Gastrocnemius medialis (tissue), 4 donors: Measurements from ENCODE around the gene ARHGAP28. TPM values are rescaled to one million over a fixed set of nuclear protein-coding genes. Genes with fewer than 3 reads are reported as not detected.

Experiments
- ATAC-seq, 2 donors: fragments of 150-250 bp; one replicate each; pipeline ENCODE4 v1.9.1; 2016
- DNase-seq, 2 donors: peaks; one replicate each; pipeline ENCODE4 v3.0.0-alpha.2; 2019
- H3K27ac ChIP-seq, 4 donors: fragments of 200-600 bp; sonication (generic); 1 replicate in 1 of 4; 2 replicates in 3 of 4; pipeline ENCODE4 v1.5.1; 2016 to 2018; ENCODE audit warnings: mild to moderate bottlenecking in 2 of 4, moderate library complexity in 1 of 4
- H3K27me3 ChIP-seq, 3 donors: fragments of 200-600 bp; sonication (generic) in 2 of 3; 1 replicate in 1 of 3; 2 replicates in 2 of 3; pipeline versions ENCODE4 v1.5.1 to v1.6.0; 2016 to 2019; ENCODE audit warnings: mild to moderate bottlenecking in 1 of 3, moderate library complexity in 1 of 3
- H3K36me3 ChIP-seq, 2 donors: fragments of 200-600 bp; sonication (generic) in 1 of 2; one replicate each; pipeline ENCODE4 v1.5.1; 2017 to 2018
- H3K4me1 ChIP-seq, 2 donors: fragments of 200-600 bp; sonication (generic) in 1 of 2; one replicate each; pipeline ENCODE4 v1.5.1; 2016 to 2017; ENCODE audit warnings: mild to moderate bottlenecking in 2 of 2
- H3K4me3 ChIP-seq, 4 donors: fragments of 200-600 bp; sonication (generic) in 3 of 4; 1 replicate in 1 of 4; 2 replicates in 3 of 4; pipeline ENCODE4 v1.5.1; 2016 to 2019; ENCODE audit warnings: mild to moderate bottlenecking in 2 of 4
- H3K9me3 ChIP-seq, 3 donors: fragments of 200-600 bp; sonication (generic) in 2 of 3; 1 replicate in 1 of 3; 2 replicates in 2 of 3; pipeline ENCODE4 v1.5.1; 2016 to 2019
- POLR2A ChIP-seq, 2 donors: fragments of 450-650 bp; IDR thresholded peaks; one replicate each; pipeline ENCODE4 v1.6.1; 2017; ENCODE audit warnings: antibody characterized with exemption in 2 of 2, mild to moderate bottlenecking in 2 of 2, moderate library complexity in 2 of 2
- in situ Hi-C, 4 donors: fragments of 200-750 bp; cut with MboI; loops; one replicate each; pipeline versions ENCODE4 v1.15.0 to v1.8.0; 2017; ENCODE audit warnings: low sequenced_read_pairs in 4 of 4
- intact Hi-C: fragments of 100-400 bp; cut with DNase I; formaldehyde crosslinking; loops from one replicate; pipeline ENCODE4 v1.15.1; 2023; ENCODE audit warnings: low total_unique reads
- total RNA-seq, 4 donors: library from RNA; depleted of rRNA; stranded (reverse); fragments of >200 nt; gene quantifications; one replicate each; pipeline versions ENCODE4 v1.1.0 to v1.2.3, GENCODE V29; 2016
- TF ChIP-seq, protein P1 (sequence below), 5 experiments: fragments of 450-650 bp in 3 of 5; fragments of 200-600 bp in 2 of 5; sonication (generic) in 2 of 5; IDR thresholded peaks in 4 of 5; conservative IDR thresholded peaks in 1 of 5; 1 replicate in 4 of 5; 2 replicates in 1 of 5; pipeline ENCODE4 v1.5.1; 2016 to 2019; ENCODE audit warnings: antibody characterized with exemption in 5 of 5, mild to moderate bottlenecking in 3 of 5, moderate library complexity in 3 of 5

The ARHGAP28 gene
- total RNA-seq, 4 donors from 2014 or later: 4.6 to 17.9 (median 6.2) TPM

DNA sequence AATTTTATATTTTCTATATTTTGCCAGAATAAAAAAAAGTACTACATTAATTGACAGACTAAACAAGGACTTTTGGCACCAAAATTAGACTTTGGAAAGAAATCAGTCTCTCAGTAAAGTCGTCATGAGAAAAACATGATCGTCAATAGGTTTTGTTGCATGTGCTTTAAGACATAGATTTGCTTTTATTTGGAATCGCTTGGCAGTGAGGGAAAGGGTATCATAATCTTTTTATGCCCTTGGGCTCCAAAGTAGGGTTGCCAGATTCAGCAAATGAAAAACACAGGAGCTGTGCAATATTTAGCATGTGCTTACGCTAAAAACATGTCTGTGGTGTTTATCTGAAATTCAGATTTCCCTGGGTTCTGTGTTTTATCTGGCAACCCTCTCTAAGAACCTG, 210.5 kb downstream of the ARHGAP28 start:
- no peak for TF ChIP-seq POLR2A (IDR thresholded peaks at IDR 0.05)
- TF ChIP-seq, protein P1, sequence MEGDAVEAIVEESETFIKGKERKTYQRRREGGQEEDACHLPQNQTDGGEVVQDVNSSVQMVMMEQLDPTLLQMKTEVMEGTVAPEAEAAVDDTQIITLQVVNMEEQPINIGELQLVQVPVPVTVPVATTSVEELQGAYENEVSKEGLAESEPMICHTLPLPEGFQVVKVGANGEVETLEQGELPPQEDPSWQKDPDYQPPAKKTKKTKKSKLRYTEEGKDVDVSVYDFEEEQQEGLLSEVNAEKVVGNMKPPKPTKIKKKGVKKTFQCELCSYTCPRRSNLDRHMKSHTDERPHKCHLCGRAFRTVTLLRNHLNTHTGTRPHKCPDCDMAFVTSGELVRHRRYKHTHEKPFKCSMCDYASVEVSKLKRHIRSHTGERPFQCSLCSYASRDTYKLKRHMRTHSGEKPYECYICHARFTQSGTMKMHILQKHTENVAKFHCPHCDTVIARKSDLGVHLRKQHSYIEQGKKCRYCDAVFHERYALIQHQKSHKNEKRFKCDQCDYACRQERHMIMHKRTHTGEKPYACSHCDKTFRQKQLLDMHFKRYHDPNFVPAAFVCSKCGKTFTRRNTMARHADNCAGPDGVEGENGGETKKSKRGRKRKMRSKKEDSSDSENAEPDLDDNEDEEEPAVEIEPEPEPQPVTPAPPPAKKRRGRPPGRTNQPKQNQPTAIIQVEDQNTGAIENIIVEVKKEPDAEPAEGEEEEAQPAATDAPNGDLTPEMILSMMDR (IDR thresholded peaks at IDR 0.05 in 4 of 5, conservative IDR thresholded peaks at IDR 0.05 in 1 of 5): no peak
- H3K27ac ChIP-seq: no peak overlapping the region
- DNase-seq (no peak), ATAC-seq (no peak)
- H3K9me3 ChIP-seq: no peaks in the 10 kb centered on the region
- no peaks in the 10 kb centered on the region for H3K4me1 ChIP-seq
- intact Hi-C loops: no loop called here
- H3K4me3 ChIP-seq: no peak overlapping the region
- H3K36me3 ChIP-seq: no peaks in the 10 kb centered on the region
- in situ Hi-C loops: loop anchor here in 1 of 4 donors (10.0 kb wide), 1 partner anchor 65 kb away; no protein-coding TSS in a partner anchor
- H3K27me3 ChIP-seq: peaks cover 0 to 2% (median 0%) of the 10 kb centered on the region in 3 donors

DNA sequence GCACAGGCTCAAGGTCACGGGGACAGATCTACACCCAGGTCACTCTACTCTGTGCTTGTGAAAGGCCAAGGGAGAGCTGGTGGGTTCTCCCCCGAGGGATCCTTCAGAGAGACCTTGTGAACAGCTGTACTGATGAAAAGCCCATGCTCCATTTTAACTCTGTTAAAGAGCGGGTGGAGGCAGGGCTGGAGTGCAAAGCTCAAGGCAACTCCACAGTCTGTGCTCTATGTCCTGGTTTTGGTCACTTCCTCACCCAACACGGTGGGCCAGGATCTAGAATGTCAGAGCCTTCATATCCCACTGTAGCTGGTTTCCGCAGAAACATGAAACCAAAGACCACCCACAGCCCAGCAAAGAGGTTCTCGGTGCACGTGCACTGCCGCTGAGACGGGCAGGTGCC, 210.9 kb downstream of the ARHGAP28 start:
- no peak overlapping the region for H3K4me3 ChIP-seq
- H3K36me3 ChIP-seq: no peaks in the 10 kb centered on the region
- no peak for ATAC-seq
- peaks cover 0 to 2% (median 0%) of the 10 kb centered on the region in 3 donors for H3K27me3 ChIP-seq
- H3K4me1 ChIP-seq: no peaks in the 10 kb centered on the region
- no peaks in the 10 kb centered on the region for H3K9me3 ChIP-seq
- in situ Hi-C loops (loop anchor here in 1 of 4 donors (10.0 kb wide), 1 partner anchor 64 kb away; no protein-coding TSS in a partner anchor), intact Hi-C loops (no loop called here)
- no peak overlapping the region for H3K27ac ChIP-seq
- TF ChIP-seq, protein P1 (IDR thresholded peaks at IDR 0.05 in 4 of 5, conservative IDR thresholded peaks at IDR 0.05 in 1 of 5): no peak
- TF ChIP-seq POLR2A (IDR thresholded peaks at IDR 0.05): no peak
- no peak for DNase-seq

DNA sequence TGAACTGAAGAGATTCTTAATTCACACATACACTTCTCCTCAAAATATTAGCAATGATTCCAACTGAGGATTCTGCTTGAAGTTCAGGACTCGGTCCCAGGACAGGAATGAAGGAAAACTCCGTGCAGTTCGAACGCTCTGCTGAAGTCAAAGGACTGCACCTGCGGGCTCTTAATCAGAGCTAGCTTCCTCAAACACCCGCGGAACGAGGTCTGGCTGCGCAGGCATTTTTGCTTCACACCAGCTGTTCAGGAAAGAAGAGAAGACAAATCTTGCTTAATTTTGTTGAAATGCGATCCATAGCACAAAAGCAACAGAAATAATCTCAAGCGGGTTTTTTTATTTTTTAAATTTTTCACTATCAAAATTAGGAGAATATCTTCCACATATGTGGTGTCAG, 212.5 kb downstream of the ARHGAP28 start:
- Histone ChIP-seq H3K9me3 (no peaks in the 10 kb centered on the region), H3K4me1 (no peaks in the 10 kb centered on the region), H3K4me3 (no peak overlapping the region), H3K27me3 (peaks cover 0 to 2% (median 0%) of the 10 kb centered on the region in 3 donors), H3K27ac (no peak overlapping the region), H3K36me3 (no peaks in the 10 kb centered on the region)
- no peak for DNase-seq
- intact Hi-C loops: no loop called here
- no peak for TF ChIP-seq POLR2A (IDR thresholded peaks at IDR 0.05)
- TF ChIP-seq, protein P1 (IDR thresholded peaks at IDR 0.05 in 4 of 5, conservative IDR thresholded peaks at IDR 0.05 in 1 of 5): no peak
- in situ Hi-C loops: loop anchor here in 1 of 4 donors (10.0 kb wide), 1 partner anchor 63 kb away; no protein-coding TSS in a partner anchor
- no peak for ATAC-seq

DNA sequence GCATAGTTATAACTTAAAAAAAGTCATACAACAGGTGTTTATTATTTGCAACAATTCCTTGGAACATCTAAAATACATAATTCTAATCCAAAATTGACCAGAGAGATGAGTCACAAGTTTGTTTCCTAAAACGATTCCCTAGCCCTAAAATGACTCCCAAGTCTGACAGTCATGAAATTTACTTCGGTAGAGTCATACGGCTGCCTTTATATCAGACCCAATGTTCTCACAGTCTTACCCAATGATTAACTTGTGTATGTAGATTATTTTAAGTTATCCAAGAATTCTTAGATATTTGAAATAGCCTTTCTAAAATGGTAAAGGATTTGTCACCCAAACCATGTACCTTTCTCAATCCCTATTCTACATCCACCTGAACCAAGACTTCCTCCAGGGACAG, 213.2 kb downstream of the ARHGAP28 start:
- ATAC-seq: no peak
- H3K4me3 ChIP-seq: no peak overlapping the region
- no peak for DNase-seq
- H3K27ac ChIP-seq: no peak overlapping the region
- no peaks in the 10 kb centered on the region for H3K4me1 ChIP-seq
- intact Hi-C loops (no loop called here), in situ Hi-C loops (loop anchor here in 1 of 4 donors (10.0 kb wide), 1 partner anchor 62 kb away; no protein-coding TSS in a partner anchor)
- peaks cover 0 to 2% (median 0%) of the 10 kb centered on the region in 3 donors for H3K27me3 ChIP-seq
- H3K36me3 ChIP-seq: no peaks in the 10 kb centered on the region
- TF ChIP-seq, protein P1 (IDR thresholded peaks at IDR 0.05 in 4 of 5, conservative IDR thresholded peaks at IDR 0.05 in 1 of 5): no peak
- TF ChIP-seq POLR2A (IDR thresholded peaks at IDR 0.05): no peak
- no peaks in the 10 kb centered on the region for H3K9me3 ChIP-seq

DNA sequence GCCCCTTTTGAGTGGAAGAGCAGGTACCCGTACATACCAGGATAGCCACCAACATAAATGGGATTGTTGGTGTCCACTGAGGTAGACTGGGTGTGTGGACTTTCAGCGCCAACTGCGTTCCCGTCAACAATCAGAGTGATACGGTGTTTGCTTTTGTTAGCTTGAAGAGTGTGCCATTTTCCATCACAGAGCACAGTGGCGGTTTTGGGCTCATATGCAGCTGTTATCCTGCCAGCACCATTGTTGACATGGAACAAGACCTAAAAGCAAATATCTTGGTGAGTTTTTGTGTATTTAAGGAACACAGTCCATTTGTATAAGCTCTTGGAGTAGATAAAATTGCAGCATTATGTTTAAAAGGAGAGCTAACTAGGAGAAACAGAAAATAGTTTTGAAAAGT, 213.6 kb downstream of the ARHGAP28 start:
- DNase-seq: no peak
- Histone ChIP-seq H3K27me3 (peaks cover 0 to 2% (median 0%) of the 10 kb centered on the region in 3 donors), H3K4me3 (no peak overlapping the region), H3K9me3 (no peaks in the 10 kb centered on the region), H3K4me1 (no peaks in the 10 kb centered on the region), H3K36me3 (no peaks in the 10 kb centered on the region), H3K27ac (no peak overlapping the region)
- TF ChIP-seq, protein P1 (IDR thresholded peaks at IDR 0.05 in 4 of 5, conservative IDR thresholded peaks at IDR 0.05 in 1 of 5): no peak
- no peak for TF ChIP-seq POLR2A (IDR thresholded peaks at IDR 0.05)
- in situ Hi-C loops: loop anchor here in 1 of 4 donors (10.0 kb wide), 1 partner anchor 62 kb away; no protein-coding TSS in a partner anchor
- ATAC-seq: no peak
- intact Hi-C loops: no loop called here
